Measurements from ENCODE around the gene XPO6. TPM values are rescaled to one million over a fixed set of nuclear protein-coding genes. Genes with fewer than 3 reads are reported as not detected.
A peak's percentile ranks its signal among the peaks of the same experiment; 100 is the strongest.

The XPO6 gene
- total and polyA plus RNA-seq, 8 donors, result 75.7 to 155 (median 80.1) TPM

GRCh38 chr16:28196387-28196987 is 15.3 kb downstream of the XPO6 start:
- Histone ChIP-seq H3K27me3 (no peaks in the 10 kb centered on the region), H3K36me3 (peaks cover 0 to 37% of the 10 kb centered on the region in 2 donors), H3K27ac (peak overlapping the region in 1 of 2 donors; percentile 11), H3K4me3 (no peak overlapping the region), H3K9me3 (no peaks in the 10 kb centered on the region), H3K4me1 (peaks cover 11 to 47% of the 10 kb centered on the region in 2 donors)
- ATAC-seq, result no peak
- intact Hi-C loops (cut with DNase I), result no loop called here
- no peak for TF ChIP-seq CTCF (IDR thresholded peaks at IDR 0.05)
- DNase-seq, result no peak

GRCh38 chr16:28195859-28196258 is 15.9 kb downstream of the XPO6 start:
- no peaks in the 10 kb centered on the region for H3K27me3 ChIP-seq
- no peak overlapping the region for H3K4me3 ChIP-seq
- no peaks in the 10 kb centered on the region for H3K9me3 ChIP-seq
- peaks cover 0 to 34% of the 10 kb centered on the region in 2 donors for H3K36me3 ChIP-seq
- intact Hi-C loops (cut with DNase I), result no loop called here
- H3K4me1 ChIP-seq, result peaks cover 11 to 47% of the 10 kb centered on the region in 2 donors
- DNase-seq (no peak), ATAC-seq (no peak)
- no peak for TF ChIP-seq CTCF (IDR thresholded peaks at IDR 0.05)
- H3K27ac ChIP-seq, result no peak overlapping the region

GRCh38 chr16:28193530-28194423 is 18.0 kb downstream of the XPO6 start:
- H3K9me3 ChIP-seq, result no peaks in the 10 kb centered on the region
- H3K36me3 ChIP-seq, result peaks cover 0 to 18% of the 10 kb centered on the region in 2 donors
- no peak for TF ChIP-seq CTCF (IDR thresholded peaks at IDR 0.05)
- no peaks in the 10 kb centered on the region for H3K27me3 ChIP-seq
- DNase-seq (no peak), ATAC-seq (peak; percentile 15)
- no peak overlapping the region for H3K4me3 ChIP-seq
- H3K4me1 ChIP-seq, result peaks cover 11 to 66% of the 10 kb centered on the region in 2 donors
- intact Hi-C loops (cut with DNase I), result no loop called here
- H3K27ac ChIP-seq, result peak overlapping the region in 1 of 2 donors; percentile 47

- H3K36me3 ChIP-seq, result peaks cover 0 to 18% of the 10 kb centered on the region in 2 donors
- no peak for TF ChIP-seq CTCF (IDR thresholded peaks at IDR 0.05)
- H3K9me3 ChIP-seq, result no peaks in the 10 kb centered on the region
- H3K4me3 ChIP-seq, result no peak overlapping the region
- peak; percentile 40 for ATAC-seq
- intact Hi-C loops (cut with DNase I), result no loop called here
- H3K27ac ChIP-seq, result peak overlapping the region in 1 of 2 donors; percentile 47
- H3K4me1 ChIP-seq, result peaks cover 11 to 74% of the 10 kb centered on the region in 2 donors
- no peaks in the 10 kb centered on the region for H3K27me3 ChIP-seq
- DNase-seq, result no peak
Measured at GRCh38 chr16:28192806-28193529, 18.8 kb downstream of the XPO6 start.
